Measurements from ENCODE around the gene FSD2. TPM values are rescaled to one million over a fixed set of nuclear protein-coding genes. Genes with fewer than 3 reads are reported as not detected.
"Not testable (repeated sequence)": the region's sequence is repeated elsewhere in the genome, so short reads cannot be mapped to it uniquely, and the experiment has no call there.

The FSD2 gene
- total RNA-seq, 2 donors from 2014 or later, result not detected

GRCh38 chr15:82793737-82794136 lies 12.1 kb downstream of the FSD2 start:
- H3K9me3 Mint-ChIP-seq, result no peaks in the 10 kb centered on the region
- no peaks in the 10 kb centered on the region for H3K27me3 Mint-ChIP-seq
- H3K4me3 Mint-ChIP-seq, result no peak overlapping the region
- H3K27ac Mint-ChIP-seq, result no peak overlapping the region
- H3K36me3 Mint-ChIP-seq, result no peaks in the 10 kb centered on the region
- no peak for DNase-seq (ENCODE audit: low spot score)
- no peaks in the 10 kb centered on the region for H3K4me1 Mint-ChIP-seq (ENCODE audit: low read depth in 2 of 2)
- ATAC-seq, result no peak

GRCh38 chr15:82792068-82792467 lies 13.8 kb downstream of the FSD2 start:
- Mint-ChIP-seq H3K4me1 (ENCODE audit: low read depth in 2 of 2) (no peaks in the 10 kb centered on the region), H3K27me3 (no peaks in the 10 kb centered on the region), H3K9me3 (no peaks in the 10 kb centered on the region), H3K36me3 (no peaks in the 10 kb centered on the region), H3K4me3 (no peak overlapping the region), H3K27ac (no peak overlapping the region)
- DNase-seq (ENCODE audit: low spot score) (no peak), ATAC-seq (no peak)

GRCh38 chr15:82790321-82790720 lies 15.5 kb downstream of the FSD2 start:
- Mint-ChIP-seq H3K4me3 (no peak overlapping the region), H3K4me1 (ENCODE audit: low read depth in 2 of 2) (no peaks in the 10 kb centered on the region), H3K9me3 (no peaks in the 10 kb centered on the region), H3K27ac (no peak overlapping the region), H3K36me3 (no peaks in the 10 kb centered on the region), H3K27me3 (no peaks in the 10 kb centered on the region)
- DNase-seq (ENCODE audit: low spot score), result no peak
- no peak for ATAC-seq

- Mint-ChIP-seq H3K27ac (no peak overlapping the region), H3K4me3 (no peak overlapping the region), H3K27me3 (no peaks in the 10 kb centered on the region), H3K4me1 (ENCODE audit: low read depth in 2 of 2) (no peaks in the 10 kb centered on the region), H3K9me3 (no peaks in the 10 kb centered on the region), H3K36me3 (no peaks in the 10 kb centered on the region)
- ATAC-seq, result no peak
- no peak for DNase-seq (ENCODE audit: low spot score)
Measured at GRCh38 chr15:82789491-82789890, 16.4 kb downstream of the FSD2 start.

GRCh38 chr15:82788496-82788895 lies 17.4 kb downstream of the FSD2 start:
- peaks cover 0 to 5% of the 10 kb centered on the region in 2 donors for H3K27me3 Mint-ChIP-seq
- H3K36me3 Mint-ChIP-seq, result no peaks in the 10 kb centered on the region
- DNase-seq (ENCODE audit: low spot score) (no peak), ATAC-seq (no peak)
- H3K27ac Mint-ChIP-seq, result no peak overlapping the region
- H3K4me1 Mint-ChIP-seq (ENCODE audit: low read depth in 2 of 2), result no peaks in the 10 kb centered on the region
- H3K9me3 Mint-ChIP-seq, result no peaks in the 10 kb centered on the region
- no peak overlapping the region for H3K4me3 Mint-ChIP-seq

- Mint-ChIP-seq H3K9me3 (no peaks in the 10 kb centered on the region), H3K27me3 (peaks cover 0 to 6% of the 10 kb centered on the region in 2 donors), H3K36me3 (no peaks in the 10 kb centered on the region), H3K27ac (no peak overlapping the region), H3K4me1 (ENCODE audit: low read depth in 2 of 2) (no peaks in the 10 kb centered on the region), H3K4me3 (no peak overlapping the region)
- no peak for ATAC-seq
- DNase-seq (ENCODE audit: low spot score), result no peak
Measured at GRCh38 chr15:82781349-82781748, 24.5 kb downstream of the FSD2 start.

- no peaks in the 10 kb centered on the region for H3K9me3 Mint-ChIP-seq
- no peaks in the 10 kb centered on the region for H3K36me3 Mint-ChIP-seq
- DNase-seq (ENCODE audit: low spot score), result no peak
- ATAC-seq, result no peak
- peaks cover 0 to 3% of the 10 kb centered on the region in 2 donors for H3K27me3 Mint-ChIP-seq
- H3K4me1 Mint-ChIP-seq (ENCODE audit: low read depth in 2 of 2), result no peaks in the 10 kb centered on the region
- no peak overlapping the region for H3K27ac Mint-ChIP-seq
- no peak overlapping the region for H3K4me3 Mint-ChIP-seq
Measured at GRCh38 chr15:82778755-82779154, 27.1 kb downstream of the FSD2 start.

- Mint-ChIP-seq H3K27ac (no peak overlapping the region), H3K9me3 (no peaks in the 10 kb centered on the region), H3K27me3 (peaks cover 0 to 2% of the 10 kb centered on the region in 2 donors), H3K36me3 (no peaks in the 10 kb centered on the region), H3K4me1 (ENCODE audit: low read depth in 2 of 2) (no peaks in the 10 kb centered on the region), H3K4me3 (no peak overlapping the region)
- DNase-seq (ENCODE audit: low spot score) (no peak), ATAC-seq (no peak)
Measured at GRCh38 chr15:82774496-82774895, 31.4 kb downstream of the FSD2 start.

GRCh38 chr15:82771789-82772607 lies 33.9 kb downstream of the FSD2 start:
- H3K9me3 Mint-ChIP-seq, result no peaks in the 10 kb centered on the region
- H3K27me3 Mint-ChIP-seq, result peaks cover 0 to 2% of the 10 kb centered on the region in 2 donors
- no peak overlapping the region for H3K4me3 Mint-ChIP-seq
- no peaks in the 10 kb centered on the region for H3K36me3 Mint-ChIP-seq
- H3K4me1 Mint-ChIP-seq (ENCODE audit: low read depth in 2 of 2), result no peaks in the 10 kb centered on the region
- DNase-seq (ENCODE audit: low spot score), result no peak
- ATAC-seq, result peak in 1 of 2 donors; percentile 45
- no peak overlapping the region for H3K27ac Mint-ChIP-seq

GRCh38 chr15:82768414-82769054 lies 37.3 kb downstream of the FSD2 start:
- Mint-ChIP-seq H3K9me3 (no peaks in the 10 kb centered on the region), H3K27me3 (peaks cover 0 to 2% of the 10 kb centered on the region in 2 donors), H3K27ac (no peak overlapping the region), H3K4me3 (no peak overlapping the region), H3K4me1 (ENCODE audit: low read depth in 2 of 2) (peaks cover 3 to 5% of the 10 kb centered on the region in 2 donors), H3K36me3 (no peaks in the 10 kb centered on the region)
- DNase-seq (ENCODE audit: low spot score) (no peak), ATAC-seq (no peak)

GRCh38 chr15:82767163-82767829 lies 38.6 kb downstream of the FSD2 start:
- Mint-ChIP-seq H3K9me3 (no peaks in the 10 kb centered on the region), H3K27me3 (no peaks in the 10 kb centered on the region), H3K4me1 (ENCODE audit: low read depth in 2 of 2) (peaks cover 3 to 6% of the 10 kb centered on the region in 2 donors), H3K27ac (no peak overlapping the region), H3K4me3 (no peak overlapping the region), H3K36me3 (no peaks in the 10 kb centered on the region)
- DNase-seq (ENCODE audit: low spot score), result no peak
- no peak for ATAC-seq

GRCh38 chr15:82766201-82766600 lies 39.7 kb downstream of the FSD2 start:
- ATAC-seq, result not testable (repeated sequence)
- peak overlapping the region in 1 of 2 donors; percentile 14 for H3K27ac Mint-ChIP-seq

GRCh38 chr15:82764740-82765139 lies 41.1 kb downstream of the FSD2 start:
- no peak for ATAC-seq
- H3K27me3 Mint-ChIP-seq, result no peaks in the 10 kb centered on the region
- H3K27ac Mint-ChIP-seq, result no peak overlapping the region
- H3K4me3 Mint-ChIP-seq, result no peak overlapping the region
- no peak for DNase-seq (ENCODE audit: low spot score)
- peaks cover 7 to 15% of the 10 kb centered on the region in 2 donors for H3K4me1 Mint-ChIP-seq (ENCODE audit: low read depth in 2 of 2)
- H3K9me3 Mint-ChIP-seq, result no peaks in the 10 kb centered on the region
- peaks cover 7% of the 10 kb centered on the region for H3K36me3 Mint-ChIP-seq

More at GRCh38 chr15:82766201-82766600, 39.7 kb downstream of the FSD2 start:
- H3K9me3 Mint-ChIP-seq; H3K4me3 Mint-ChIP-seq; H3K27me3 Mint-ChIP-seq; H3K4me1 Mint-ChIP-seq (ENCODE audit: low read depth in 2 of 2); DNase-seq (ENCODE audit: low spot score); H3K36me3 Mint-ChIP-seq: not testable (repeated sequence)

GRCh38 chr15:82764117-82764490 lies 41.8 kb downstream of the FSD2 start:
- H3K4me1 Mint-ChIP-seq (ENCODE audit: low read depth in 2 of 2), result peaks cover 7 to 15% of the 10 kb centered on the region in 2 donors
- H3K27me3 Mint-ChIP-seq, result no peaks in the 10 kb centered on the region
- no peak overlapping the region for H3K4me3 Mint-ChIP-seq
- H3K9me3 Mint-ChIP-seq, result no peaks in the 10 kb centered on the region
- H3K27ac Mint-ChIP-seq, result no peak overlapping the region
- no peak for ATAC-seq
- DNase-seq (ENCODE audit: low spot score), result no peak
- peaks cover 7% of the 10 kb centered on the region for H3K36me3 Mint-ChIP-seq
